OCI-LY3 (cell line): ENCODE data around the gene FRZB.

Experiments used
- H2AFZ ChIP-seq: fragments of 200-600, 300-600 bp; shearing (Covaris generic); 2 replicates; pipeline ENCODE4 v1.6.0; 2014; ENCODE audit warnings: antibody characterized with exemption, low read depth, low read length
- H3K27ac ChIP-seq: fragments of 200-600, 300-600 bp; sonication (generic); 2 replicates; pipeline ENCODE4 v1.5.1; 2014; ENCODE audit warnings: mild to moderate bottlenecking, low read length, moderate library complexity, mixed read lengths
- H3K27me3 ChIP-seq: fragments of 200-600, 300-600 bp; sonication (generic); 2 replicates; pipeline ENCODE4 v1.6.1; 2014; ENCODE audit warnings: low read depth, low read length, mixed read lengths
- H3K36me3 ChIP-seq: fragments of 200-600, 300-600 bp; sonication (generic); replicated peaks from 2 replicates; pipeline ENCODE3; 2014; ENCODE audit warnings: low read depth, low read length, mixed read lengths
- H3K4me1 ChIP-seq: fragments of 300-600, 200-600 bp; sonication (generic); 2 replicates; pipeline ENCODE4 v1.6.1; 2014; ENCODE audit warnings: low read length, mixed read lengths
- H3K4me2 ChIP-seq: fragments of 200-600, 300-600 bp; sonication (generic); 2 replicates; pipeline ENCODE4 v1.6.1; 2014; ENCODE audit warnings: low read length, mixed read lengths
- H3K4me3 ChIP-seq: fragments of 300-600, 200-600 bp; sonication (generic); 2 replicates; pipeline ENCODE4 v1.5.1; 2014; ENCODE audit warnings: antibody characterized with exemption, mild to moderate bottlenecking, low read length, moderate library complexity
- H3K79me2 ChIP-seq: fragments of 300-600, 200-600 bp; shearing (Covaris generic); 2 replicates; pipeline ENCODE4 v1.6.1; 2014; ENCODE audit warnings: mild to moderate bottlenecking, low read length, mixed read lengths
- H3K9ac ChIP-seq: fragments of 300-600, 200-600 bp; shearing (Covaris generic); 2 replicates; pipeline ENCODE4 v1.6.0; 2014; ENCODE audit warnings: mild to moderate bottlenecking, low read length, moderate library complexity
- H3K9me3 ChIP-seq: fragments of 200-600, 300-600 bp; shearing (Covaris generic); 2 replicates; pipeline ENCODE4 v1.6.1; 2014; ENCODE audit warnings: low read length, mixed read lengths; ENCODE audit not compliant: insufficient read depth
- H4K20me1 ChIP-seq: fragments of 200-600, 300-600 bp; sonication (generic); 2 replicates; pipeline ENCODE4 v1.6.1; 2016; ENCODE audit warnings: low read length, mixed read lengths; ENCODE audit not compliant: insufficient read depth
- EZH2phosphoT487 ChIP-seq: fragments of 200-600 bp; shearing (Covaris generic); IDR thresholded peaks from 2 replicates; pipeline ENCODE4 v1.6.1; 2018; ENCODE audit warnings: antibody characterized with exemption, mixed run types, low read depth
- TF ChIP-seq, protein P1 (sequence below): fragments of 200-600, 300-600 bp; sonication (generic); IDR thresholded peaks from 2 replicates; pipeline ENCODE4 v1.5.1; 2014; ENCODE audit warnings: antibody characterized with exemption, low read length, low read depth

FRZB gene

DNA sequence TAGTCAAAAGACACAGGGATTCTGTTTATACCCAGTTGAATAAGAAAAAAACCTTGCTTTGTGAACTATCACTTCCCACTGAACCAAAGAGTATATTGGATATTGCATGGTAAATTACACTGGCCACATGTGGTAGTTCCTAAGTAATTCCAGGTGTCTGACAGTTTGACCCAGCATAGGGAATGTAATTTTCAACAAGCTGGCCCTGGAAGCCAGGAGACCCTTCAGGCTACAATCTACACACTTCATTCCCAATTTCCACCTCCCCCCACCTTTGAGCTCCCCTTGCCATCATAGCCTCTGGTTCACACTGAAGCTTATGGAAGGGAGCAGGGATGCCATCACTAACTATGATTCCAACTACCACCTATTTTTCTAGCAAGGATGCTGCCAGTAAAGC, 2.8 kb downstream of the FRZB start:
- H2AFZ ChIP-seq = no peak overlapping the region
- H3K27ac ChIP-seq = no peak overlapping the region
- H3K4me1 ChIP-seq = no peaks in the 10 kb centered on the region
- H3K9me3 ChIP-seq = no peaks in the 10 kb centered on the region
- H3K27me3 ChIP-seq = peaks cover 5% of the 10 kb centered on the region; the same call in 1 of the 2 replicates
- no peak overlapping the region for H3K4me3 ChIP-seq
- H3K9ac ChIP-seq = no peak overlapping the region
- H4K20me1 ChIP-seq = no peaks in the 10 kb centered on the region
- TF ChIP-seq, protein P1, sequence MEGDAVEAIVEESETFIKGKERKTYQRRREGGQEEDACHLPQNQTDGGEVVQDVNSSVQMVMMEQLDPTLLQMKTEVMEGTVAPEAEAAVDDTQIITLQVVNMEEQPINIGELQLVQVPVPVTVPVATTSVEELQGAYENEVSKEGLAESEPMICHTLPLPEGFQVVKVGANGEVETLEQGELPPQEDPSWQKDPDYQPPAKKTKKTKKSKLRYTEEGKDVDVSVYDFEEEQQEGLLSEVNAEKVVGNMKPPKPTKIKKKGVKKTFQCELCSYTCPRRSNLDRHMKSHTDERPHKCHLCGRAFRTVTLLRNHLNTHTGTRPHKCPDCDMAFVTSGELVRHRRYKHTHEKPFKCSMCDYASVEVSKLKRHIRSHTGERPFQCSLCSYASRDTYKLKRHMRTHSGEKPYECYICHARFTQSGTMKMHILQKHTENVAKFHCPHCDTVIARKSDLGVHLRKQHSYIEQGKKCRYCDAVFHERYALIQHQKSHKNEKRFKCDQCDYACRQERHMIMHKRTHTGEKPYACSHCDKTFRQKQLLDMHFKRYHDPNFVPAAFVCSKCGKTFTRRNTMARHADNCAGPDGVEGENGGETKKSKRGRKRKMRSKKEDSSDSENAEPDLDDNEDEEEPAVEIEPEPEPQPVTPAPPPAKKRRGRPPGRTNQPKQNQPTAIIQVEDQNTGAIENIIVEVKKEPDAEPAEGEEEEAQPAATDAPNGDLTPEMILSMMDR = no peak
- no peak for TF ChIP-seq EZH2phosphoT487
- H3K79me2 ChIP-seq = no peaks in the 10 kb centered on the region
- no peaks in the 10 kb centered on the region for H3K36me3 ChIP-seq
- no peak overlapping the region for H3K4me2 ChIP-seq

DNA sequence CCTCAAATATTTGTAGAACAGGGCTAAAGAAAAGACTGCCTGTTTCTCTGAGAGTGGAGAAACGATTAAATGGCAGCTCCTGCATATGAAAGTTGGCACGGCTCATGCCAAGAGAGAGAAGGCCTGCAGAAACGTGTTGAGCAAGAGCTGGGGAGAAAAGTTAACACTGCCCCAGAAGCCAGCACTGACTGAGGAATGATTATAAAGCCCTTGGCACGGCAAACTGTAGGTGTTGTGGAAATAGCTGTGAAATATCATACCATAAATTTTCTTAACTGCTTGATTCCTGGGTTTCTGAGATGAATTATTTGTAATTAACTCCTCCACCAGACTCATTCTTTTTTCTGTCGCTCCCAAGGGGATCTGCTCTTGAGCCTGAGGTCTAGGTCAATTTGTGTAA, 4.3 kb downstream of the FRZB start:
- H3K4me1 ChIP-seq = no peaks in the 10 kb centered on the region
- H3K36me3 ChIP-seq = no peaks in the 10 kb centered on the region
- no peaks in the 10 kb centered on the region for H3K79me2 ChIP-seq
- no peak overlapping the region for H3K9ac ChIP-seq
- H2AFZ ChIP-seq = no peak overlapping the region; the same call in 1 of the 2 replicates
- TF ChIP-seq EZH2phosphoT487 = no peak
- TF ChIP-seq, protein P1 = no peak
- no peak overlapping the region for H3K4me2 ChIP-seq
- no peaks in the 10 kb centered on the region for H3K9me3 ChIP-seq
- no peak overlapping the region for H3K4me3 ChIP-seq
- no peak overlapping the region for H3K27ac ChIP-seq
- H4K20me1 ChIP-seq = no peaks in the 10 kb centered on the region
- H3K27me3 ChIP-seq = peaks cover 5% of the 10 kb centered on the region; the same call in 1 of the 2 replicates

DNA sequence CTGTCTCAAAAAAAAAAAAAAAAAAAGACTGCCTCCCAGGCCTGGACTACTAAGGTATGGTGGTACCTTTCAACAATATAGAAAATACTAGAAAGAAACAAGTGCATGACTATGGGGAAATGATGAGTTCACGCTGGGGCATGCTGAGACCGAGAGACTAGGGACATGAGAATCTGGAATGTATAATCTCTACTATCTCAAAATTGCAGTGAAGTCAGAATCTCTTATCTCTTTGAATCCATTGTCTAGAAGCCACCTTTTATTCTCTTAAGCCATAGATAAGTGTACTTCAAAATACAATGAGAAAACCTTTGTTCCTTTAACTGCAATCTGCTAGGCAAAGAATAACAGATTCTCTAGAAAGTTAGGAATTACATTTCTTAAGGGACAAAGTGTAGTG, 5.6 kb downstream of the FRZB start:
- H3K36me3 ChIP-seq = no peaks in the 10 kb centered on the region
- H3K9ac ChIP-seq = no peak overlapping the region
- no peaks in the 10 kb centered on the region for H3K9me3 ChIP-seq
- peaks cover 5% of the 10 kb centered on the region; the same call in 1 of the 2 replicates for H3K27me3 ChIP-seq
- H3K27ac ChIP-seq = no peak overlapping the region
- no peaks in the 10 kb centered on the region for H4K20me1 ChIP-seq
- no peak for TF ChIP-seq EZH2phosphoT487
- TF ChIP-seq, protein P1 = no peak
- no peak overlapping the region for H2AFZ ChIP-seq
- H3K79me2 ChIP-seq = no peaks in the 10 kb centered on the region
- no peak overlapping the region for H3K4me3 ChIP-seq
- H3K4me1 ChIP-seq = no peaks in the 10 kb centered on the region
- no peak overlapping the region for H3K4me2 ChIP-seq

DNA sequence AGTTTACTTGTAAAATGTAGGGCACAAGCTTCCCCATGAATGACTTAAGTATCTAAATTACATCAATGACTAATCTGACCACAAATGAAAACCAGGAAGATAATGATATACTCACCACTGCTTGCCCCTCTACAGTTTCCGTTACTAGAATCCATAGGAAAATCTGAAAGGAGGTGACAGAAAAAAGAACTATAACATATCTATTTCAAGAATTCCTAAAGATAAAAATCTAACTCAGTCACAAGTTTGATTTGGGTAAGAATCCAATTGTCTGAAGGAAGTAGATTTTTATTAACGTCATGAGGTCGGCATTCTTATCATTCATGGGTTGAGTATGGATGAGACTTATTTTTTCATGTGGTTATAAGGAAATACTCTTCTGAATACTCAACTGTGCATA, 7.8 kb downstream of the FRZB start:
- Histone ChIP-seq H3K36me3 (no peaks in the 10 kb centered on the region), H3K27me3 (no peaks in the 10 kb centered on the region), H3K4me2 (no peak overlapping the region), H2AFZ (no peak overlapping the region), H3K27ac (no peak overlapping the region), H3K9me3 (no peaks in the 10 kb centered on the region), H3K9ac (no peak overlapping the region), H3K4me1 (no peaks in the 10 kb centered on the region), H3K4me3 (no peak overlapping the region), H4K20me1 (no peaks in the 10 kb centered on the region), H3K79me2 (no peaks in the 10 kb centered on the region)
- no peak for TF ChIP-seq EZH2phosphoT487
- TF ChIP-seq, protein P1 = no peak
